Endothelial cell of umbilical vein (primary cell): ENCODE measurements around the gene IRF6. TPM values are rescaled to one million over a fixed set of nuclear protein-coding genes. Genes with fewer than 3 reads are reported as not detected.

Experiments
- BruUV-seq: library from RNA; stranded (reverse); fragments of 400-500 nt; replicated peaks from 2 replicates; lab custom pipeline; 2021; lab: Mats Ljungman, UMichigan
- CTCF ChIA-PET: fragments of 300-600, 350-600 bp; sonication (Branson Sonifier 250); formaldehyde crosslinking; loops from one replicate; lab custom pipeline; 2021; ENCODE audit warnings: antibody characterized with exemption, inconsistent platforms; lab: Charles Lee
- POLR2A ChIA-PET: fragments of 300-600, 350-600 bp; sonication (Branson Sonifier 250); formaldehyde crosslinking; loops from one replicate; lab custom pipeline; 2021; ENCODE audit warnings: antibody characterized with exemption, inconsistent platforms; lab: Charles Lee
- DNase-seq: peaks from one replicate; pipeline ENCODE4 v3.0.0-alpha.2; 2011; ENCODE audit warnings: low read depth, low spot score
- FAIRE-seq: peaks from 2 replicates; lab custom pipeline; 2011; peaks lifted over from hg19 to GRCh38; lab: Jason Lieb, UNC
- H2AFZ ChIP-seq: 2 replicates; pipeline ENCODE4 v1.6.0; 2012; ENCODE audit warnings: low read depth, low read length, control low read depth, inconsistent platforms
- H3K27ac ChIP-seq: 2 replicates; pipeline ENCODE4 v1.5.1; 2011; ENCODE audit warnings: low read depth, mild to moderate bottlenecking, control low read depth, low read length, moderate library complexity; ENCODE audit not compliant: insufficient read depth
- H3K27me3 ChIP-seq, 2 experiments: 2 replicates each; pipeline versions ENCODE4 v1.6.0 to v1.6.1; 2011; ENCODE audit warnings: low read length in 2 of 2, mixed read lengths in 1 of 2; ENCODE audit not compliant: control insufficient read depth in 2 of 2, insufficient read depth in 2 of 2
- H3K36me3 ChIP-seq, 2 experiments: 2 replicates in 1 of 2; 3 replicates in 1 of 2; pipeline ENCODE4 v1.5.1; 2011; ENCODE audit warnings: low read length in 2 of 2, mild to moderate bottlenecking in 1 of 2, moderate library complexity in 1 of 2; ENCODE audit not compliant: control insufficient read depth in 2 of 2, insufficient read depth in 2 of 2; ENCODE audit errors: extremely low read depth in 1 of 2
- H3K4me1 ChIP-seq: 3 replicates; pipeline ENCODE4 v1.5.1; 2011; ENCODE audit warnings: mild to moderate bottlenecking, low read length; ENCODE audit not compliant: control insufficient read depth, insufficient read depth; ENCODE audit errors: extremely low read depth
- H3K4me2 ChIP-seq: 2 replicates; pipeline ENCODE4 v1.6.1; 2011; ENCODE audit warnings: low read length, control low read depth, mixed read lengths; ENCODE audit not compliant: insufficient read depth
- H3K4me3 ChIP-seq, 3 experiments: fragments of 200-600 bp in 1 of 3; sonication (generic), shearing (Covaris generic) in 1 of 3; replicated peaks in 1 of 3; 2 replicates each; pipeline ENCODE4 v1.5.1; 2011 to 2016; ENCODE audit warnings: control low read depth in 3 of 3, low read length in 3 of 3, mild to moderate bottlenecking in 2 of 3, inconsistent platforms in 1 of 3, low read depth in 1 of 3, moderate library complexity in 1 of 3; ENCODE audit not compliant: insufficient read depth in 1 of 3
- H3K79me2 ChIP-seq: 2 replicates; pipeline ENCODE4 v1.6.0; 2012; ENCODE audit warnings: low read length, inconsistent platforms; ENCODE audit not compliant: control insufficient read depth, insufficient read depth
- H3K9ac ChIP-seq: replicated peaks from 2 replicates; pipeline ENCODE3; 2011; ENCODE audit warnings: low read length, control low read depth; ENCODE audit not compliant: insufficient read depth; ENCODE audit errors: extremely low read depth
- H3K9me1 ChIP-seq: replicated peaks from 3 replicates; pipeline ENCODE4 v1.6.0; 2011; ENCODE audit warnings: mild to moderate bottlenecking, low read length; ENCODE audit not compliant: control insufficient read depth, insufficient read depth; ENCODE audit errors: extremely low read depth
- H3K9me3 ChIP-seq: replicated peaks from 2 replicates; pipeline ENCODE4 v1.5.1; 2012; ENCODE audit warnings: low read length, inconsistent platforms; ENCODE audit not compliant: control insufficient read depth, insufficient read depth
- H4K20me1 ChIP-seq: replicated peaks from 2 replicates; pipeline ENCODE3; 2011; ENCODE audit warnings: mild to moderate bottlenecking, low read length; ENCODE audit not compliant: control insufficient read depth, insufficient read depth; ENCODE audit errors: extremely low read depth
- FOS ChIP-seq: IDR thresholded peaks from 2 replicates; pipeline ENCODE4 v1.6.1; 2011; ENCODE audit warnings: mild to moderate bottlenecking, low read length, moderate library complexity, borderline replicate concordance; ENCODE audit not compliant: insufficient read depth
- GATA2 ChIP-seq: IDR thresholded peaks from 2 replicates; pipeline ENCODE4 v1.7.0; 2011; ENCODE audit warnings: low read depth, mild to moderate bottlenecking, moderate library complexity, mixed read lengths, low read length; ENCODE audit not compliant: insufficient read length, insufficient read depth
- JUN ChIP-seq: IDR thresholded peaks from 2 replicates; pipeline ENCODE4 v1.6.1; 2011; ENCODE audit warnings: borderline replicate concordance, low read depth; ENCODE audit not compliant: insufficient read length, insufficient read depth
- MYC ChIP-seq: IDR thresholded peaks from one replicate; pipeline ENCODE4 v1.6.1; 2011; ENCODE audit warnings: mild to moderate bottlenecking, low read depth, low read length
- POLR2A ChIP-seq: IDR thresholded peaks from 2 replicates; pipeline ENCODE4 v1.6.1; 2012; ENCODE audit warnings: low read depth, mild to moderate bottlenecking, control low read depth, low read length
- POLR2AphosphoS5 ChIP-seq: IDR thresholded peaks from 2 replicates; pipeline ENCODE4 v1.6.1; 2012; ENCODE audit warnings: low read depth, mild to moderate bottlenecking, control low read depth, low read length, moderate library complexity; ENCODE audit not compliant: insufficient read depth
- dilution Hi-C: fragments of 300-500 bp; cut with MboI; formaldehyde crosslinking; loops from one replicate; pipeline ENCODE4 v1.15.0; 2019; ENCODE audit warnings: low sequenced_read_pairs; ENCODE audit not compliant: extremely low pct_ligation_motif_present
- intact Hi-C: fragments of 100-400 bp; cut with micrococcal nuclease; formaldehyde crosslinking; loops from one replicate; pipeline ENCODE4 v1.10.0; 2022
- polyA plus RNA-seq, 4 experiments: library from polyadenylated mRNA; depleted of rRNA in 3 of 4; stranded (reverse) in 3 of 4; unstranded in 1 of 4; fragments of >200 nt; gene quantifications; 2 replicates each; pipeline versions ENCODE4 v1.2.1 to v1.2.3, GENCODE V29; 2011 to 2012; ENCODE audit warnings: missing spikeins in 1 of 4
- total RNA-seq: library from RNA; stranded (reverse); gene quantifications from 2 replicates; pipeline ENCODE4 v1.2.3, GENCODE V29; 2021
- TF ChIP-seq, protein P1 (sequence below), 2 donors: IDR thresholded peaks; 1 replicate in 1 of 2; 2 replicates in 1 of 2; pipeline ENCODE4 v1.5.1; 2011; ENCODE audit warnings: low read length in 2 of 2, mild to moderate bottlenecking in 2 of 2, moderate library complexity in 2 of 2, control low read depth in 1 of 2, inconsistent platforms in 1 of 2, low read depth in 1 of 2; ENCODE audit not compliant: insufficient read depth in 1 of 2; ENCODE audit errors: extremely low read depth in 1 of 2
- TF ChIP-seq, protein P2 (sequence below): IDR thresholded peaks from 2 replicates; pipeline ENCODE4 v1.6.1; 2011; ENCODE audit not compliant: insufficient read depth, insufficient read length

IRF6 gene
- total and polyA plus RNA-seq, 2 donors (not counting 3 experiments of a cell fraction or from before 2014, with no cell fraction given), result 42.0 to 55.8 TPM

DNA sequence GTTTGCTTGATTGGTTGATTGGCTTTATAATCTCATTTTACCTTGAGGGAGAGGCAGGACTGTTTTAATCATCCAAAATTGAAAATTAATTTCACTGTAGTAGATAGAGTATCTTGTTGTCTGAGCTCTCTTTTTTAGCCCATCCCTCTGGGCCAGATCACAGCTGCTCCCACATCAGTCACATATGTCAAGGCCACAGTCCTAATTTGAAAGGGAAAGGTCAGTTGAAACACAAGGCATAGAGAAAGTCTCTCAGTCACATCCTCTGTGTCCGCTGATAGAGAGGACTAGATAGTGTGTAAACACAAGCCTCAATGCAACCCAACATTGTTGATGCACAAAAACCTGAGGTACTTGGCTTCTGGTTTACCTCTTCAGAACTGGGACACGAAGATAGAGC is 28.4 kb downstream of the IRF6 start:
- H3K9me3 ChIP-seq, result no peaks in the 10 kb centered on the region
- no peak for FAIRE-seq
- dilution Hi-C loops, result no loop called here
- no peak overlapping the region for H3K27ac ChIP-seq
- ChIA-PET POLR2A (no interaction called here), CTCF (interaction anchor here (2.0 kb wide), 1 partner anchor 8 kb away, joined by 8 read pairs; no protein-coding TSS in a partner anchor)
- intact Hi-C loops, result no loop called here
- H2AFZ ChIP-seq, result no peak overlapping the region
- no peaks in the 10 kb centered on the region for H3K79me2 ChIP-seq
- H3K9me1 ChIP-seq, result no peaks in the 10 kb centered on the region
- no peak overlapping the region for H3K4me3 ChIP-seq
- no peak overlapping the region for H3K9ac ChIP-seq
- no peaks in the 10 kb centered on the region for H3K36me3 ChIP-seq
- no peak overlapping the region for H3K4me2 ChIP-seq
- no peaks in the 10 kb centered on the region for H4K20me1 ChIP-seq
- TF ChIP-seq FOS, result no peak
- TF ChIP-seq, protein P1, sequence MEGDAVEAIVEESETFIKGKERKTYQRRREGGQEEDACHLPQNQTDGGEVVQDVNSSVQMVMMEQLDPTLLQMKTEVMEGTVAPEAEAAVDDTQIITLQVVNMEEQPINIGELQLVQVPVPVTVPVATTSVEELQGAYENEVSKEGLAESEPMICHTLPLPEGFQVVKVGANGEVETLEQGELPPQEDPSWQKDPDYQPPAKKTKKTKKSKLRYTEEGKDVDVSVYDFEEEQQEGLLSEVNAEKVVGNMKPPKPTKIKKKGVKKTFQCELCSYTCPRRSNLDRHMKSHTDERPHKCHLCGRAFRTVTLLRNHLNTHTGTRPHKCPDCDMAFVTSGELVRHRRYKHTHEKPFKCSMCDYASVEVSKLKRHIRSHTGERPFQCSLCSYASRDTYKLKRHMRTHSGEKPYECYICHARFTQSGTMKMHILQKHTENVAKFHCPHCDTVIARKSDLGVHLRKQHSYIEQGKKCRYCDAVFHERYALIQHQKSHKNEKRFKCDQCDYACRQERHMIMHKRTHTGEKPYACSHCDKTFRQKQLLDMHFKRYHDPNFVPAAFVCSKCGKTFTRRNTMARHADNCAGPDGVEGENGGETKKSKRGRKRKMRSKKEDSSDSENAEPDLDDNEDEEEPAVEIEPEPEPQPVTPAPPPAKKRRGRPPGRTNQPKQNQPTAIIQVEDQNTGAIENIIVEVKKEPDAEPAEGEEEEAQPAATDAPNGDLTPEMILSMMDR (IDR thresholded peaks at IDR 0.05; ENCODE audit: extremely low read depth in 1 of 2, insufficient read depth in 1 of 2, low read depth in 1 of 2, low read length in 2 of 2), result no peak
- no TSS peak for BruUV-seq
- no peaks in the 10 kb centered on the region for H3K27me3 ChIP-seq
- no peaks in the 10 kb centered on the region for H3K4me1 ChIP-seq
- DNase-seq, result no peak

DNA sequence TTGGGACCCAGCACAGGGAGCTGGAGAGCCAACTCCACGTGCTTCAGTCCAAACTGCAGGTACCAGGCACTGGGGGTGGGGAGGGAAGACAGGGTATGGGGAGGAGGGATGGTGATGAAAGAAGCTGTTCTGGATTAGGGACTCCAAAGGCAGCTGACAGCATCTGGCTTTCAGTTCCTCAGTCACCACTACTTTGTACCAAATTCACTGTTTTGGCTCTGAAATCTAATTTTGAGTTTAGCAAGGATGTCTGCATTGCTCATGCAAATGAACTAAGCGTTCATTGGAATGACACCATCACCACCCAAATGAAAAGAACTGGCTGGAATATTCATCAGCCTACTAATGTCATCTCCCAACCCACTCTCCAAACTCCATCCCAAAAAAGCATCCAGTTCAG is 30.3 kb downstream of the IRF6 start:
- Histone ChIP-seq H3K4me3 (no peak overlapping the region), H3K9me3 (no peaks in the 10 kb centered on the region), H4K20me1 (no peaks in the 10 kb centered on the region), H3K27ac (no peak overlapping the region), H3K9ac (no peak overlapping the region), H3K4me2 (no peak overlapping the region), H2AFZ (no peak overlapping the region), H3K36me3 (no peaks in the 10 kb centered on the region), H3K4me1 (no peaks in the 10 kb centered on the region), H3K79me2 (no peaks in the 10 kb centered on the region), H3K27me3 (no peaks in the 10 kb centered on the region), H3K9me1 (no peaks in the 10 kb centered on the region)
- DNase-seq (no peak), FAIRE-seq (no peak)
- BruUV-seq, result no TSS peak
- no peak for TF ChIP-seq JUN
- TF ChIP-seq, protein P1 (IDR thresholded peaks at IDR 0.05; ENCODE audit: extremely low read depth in 1 of 2, insufficient read depth in 1 of 2, low read depth in 1 of 2, low read length in 2 of 2), result no peak
- TF ChIP-seq FOS, result no peak
- TF ChIP-seq, protein P2, sequence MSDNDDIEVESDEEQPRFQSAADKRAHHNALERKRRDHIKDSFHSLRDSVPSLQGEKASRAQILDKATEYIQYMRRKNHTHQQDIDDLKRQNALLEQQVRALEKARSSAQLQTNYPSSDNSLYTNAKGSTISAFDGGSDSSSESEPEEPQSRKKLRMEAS, result no peak
- no peak for TF ChIP-seq GATA2
- TF ChIP-seq POLR2AphosphoS5, result no peak
- no peak for TF ChIP-seq POLR2A
- TF ChIP-seq MYC, result no peak
- ChIA-PET CTCF (interaction anchor here (0.6 to 2.7 kb wide), 2 partner anchors 28 to 48 kb away, joined by 3 to 13 read pairs; no protein-coding TSS in a partner anchor), POLR2A (no interaction called here)
- intact Hi-C loops, result no loop called here
- dilution Hi-C loops, result no loop called here
